MCF 10A (cell line): ENCODE results near the gene AIMP2. TPM values are rescaled to one million over a fixed set of nuclear protein-coding genes. Genes with fewer than 3 reads are reported as not detected.

Experiments used
- BruUV-seq: library from RNA; stranded (reverse); fragments of 400-500 nt; replicated peaks from 2 replicates; lab custom pipeline; 2021; lab: Mats Ljungman, UMichigan
- CTCF ChIA-PET: fragments of 300-600 bp; sonication (Branson Sonifier 250); formaldehyde crosslinking; extraction: SDS; loops from one replicate; lab custom pipeline; 2021; ENCODE audit warnings: antibody characterized with exemption, inconsistent platforms; lab: Yijun Ruan, JAX
- POLR2A ChIA-PET: fragments of 300-600, 350-650 bp; sonication (Branson Sonifier 250); formaldehyde crosslinking; extraction: SDS; loops from one replicate; lab custom pipeline; 2020; ENCODE audit warnings: antibody characterized with exemption, inconsistent platforms; lab: Yijun Ruan, JAX
- DNase-seq: peaks from one replicate; pipeline ENCODE4 v3.0.0-alpha.2; 2018; ENCODE audit not compliant: unreplicated experiment
- H3K27ac Mint-ChIP-seq: one replicate; pipeline ENCODE4 v1.8.0; 2022; ENCODE audit warnings: mild to moderate bottlenecking, low read depth, mixed read lengths; ENCODE audit not compliant: unreplicated experiment
- H3K27me3 Mint-ChIP-seq: one replicate; pipeline ENCODE4 v1.8.0; 2022; ENCODE audit warnings: mixed read lengths; ENCODE audit not compliant: insufficient read depth, unreplicated experiment
- H3K36me3 Mint-ChIP-seq: one replicate; pipeline ENCODE4 v1.8.0; 2022; ENCODE audit warnings: mild to moderate bottlenecking, moderate library complexity, mixed read lengths; ENCODE audit not compliant: insufficient read depth, unreplicated experiment
- H3K4me1 Mint-ChIP-seq: one replicate; pipeline ENCODE4 v1.8.0; 2022; ENCODE audit warnings: mixed read lengths; ENCODE audit not compliant: insufficient read depth, unreplicated experiment
- H3K4me3 Mint-ChIP-seq: one replicate; pipeline ENCODE4 v1.8.0; 2022; ENCODE audit warnings: mild to moderate bottlenecking, moderate library complexity, mixed read lengths; ENCODE audit not compliant: unreplicated experiment
- H3K9me3 Mint-ChIP-seq: one replicate; pipeline ENCODE4 v1.8.0; 2022; ENCODE audit warnings: mixed read lengths; ENCODE audit not compliant: unreplicated experiment
- CTCF ChIP-seq: fragments of 200-600 bp; IDR thresholded peaks from one replicate; pipeline ENCODE4 v1.8.0; 2022; ENCODE audit warnings: antibody characterized with exemption, mild to moderate bottlenecking; ENCODE audit not compliant: unreplicated experiment
- intact Hi-C: fragments of 100-400 bp; cut with micrococcal nuclease; formaldehyde crosslinking; loops from 2 replicates; pipeline ENCODE4 v1.14.1; 2022
- total RNA-seq: library from RNA; stranded (reverse); gene quantifications from 2 replicates; pipeline ENCODE4 v1.2.3, GENCODE V29; 2022

Gene AIMP2
- total RNA-seq, 1 experiment from 2014 or later = 113 TPM

GRCh38 chr7:6030988-6031387 is 21.9 kb downstream of the AIMP2 start, which contains the start of gene ANKRD61:
Gene ANKRD61, plus strand, starts transcription at chr7:6031376. Its CDS starts 0 bp downstream, at chr7:6031376.
- POLR2A ChIA-PET = interaction anchor here (1.7 kb wide), 1 partner anchor 15 kb away, joined by 6 read pairs; no protein-coding TSS in a partner anchor
- no peaks in the 10 kb centered on the region for H3K4me1 Mint-ChIP-seq
- no peak for TF ChIP-seq CTCF
- H3K9me3 Mint-ChIP-seq = no peaks in the 10 kb centered on the region
- no TSS peak for BruUV-seq
- H3K27me3 Mint-ChIP-seq = no peaks in the 10 kb centered on the region
- no peak within 1 kb of the TSS for H3K4me3 Mint-ChIP-seq
- intact Hi-C loops = no loop called here
- H3K36me3 Mint-ChIP-seq = peaks cover 91% of the 10 kb centered on the region
- DNase-seq = no peak
- no peak within 1 kb of the TSS for H3K27ac Mint-ChIP-seq
- CTCF ChIA-PET = no interaction called here

- Mint-ChIP-seq H3K27ac (no peak overlapping the region), H3K4me1 (no peaks in the 10 kb centered on the region), H3K4me3 (no peak overlapping the region), H3K36me3 (peaks cover 91% of the 10 kb centered on the region), H3K27me3 (no peaks in the 10 kb centered on the region), H3K9me3 (no peaks in the 10 kb centered on the region)
- no peak for TF ChIP-seq CTCF
- CTCF ChIA-PET = no interaction called here
- DNase-seq = no peak
- BruUV-seq = no TSS peak
- POLR2A ChIA-PET = interaction anchor here (1.7 kb wide), 1 partner anchor 16 kb away, joined by 6 read pairs; no protein-coding TSS in a partner anchor
- intact Hi-C loops = no loop called here
Measured at GRCh38 chr7:6031567-6031966, 22.5 kb downstream of the AIMP2 start.

GRCh38 chr7:6032167-6032566 is 23.1 kb downstream of the AIMP2 start:
- intact Hi-C loops = no loop called here
- no TSS peak for BruUV-seq
- no peak for DNase-seq
- CTCF ChIA-PET = no interaction called here
- no peaks in the 10 kb centered on the region for H3K4me1 Mint-ChIP-seq
- peaks cover 91% of the 10 kb centered on the region for H3K36me3 Mint-ChIP-seq
- no peak overlapping the region for H3K27ac Mint-ChIP-seq
- no peak overlapping the region for H3K4me3 Mint-ChIP-seq
- TF ChIP-seq CTCF = no peak
- no peaks in the 10 kb centered on the region for H3K9me3 Mint-ChIP-seq
- POLR2A ChIA-PET = no interaction called here
- no peaks in the 10 kb centered on the region for H3K27me3 Mint-ChIP-seq

GRCh38 chr7:6032641-6033040 is 23.6 kb downstream of the AIMP2 start:
- H3K27me3 Mint-ChIP-seq = no peaks in the 10 kb centered on the region
- no peaks in the 10 kb centered on the region for H3K9me3 Mint-ChIP-seq
- ChIA-PET CTCF (no interaction called here), POLR2A (no interaction called here)
- no peak overlapping the region for H3K4me3 Mint-ChIP-seq
- peaks cover 91% of the 10 kb centered on the region for H3K36me3 Mint-ChIP-seq
- TF ChIP-seq CTCF = no peak
- H3K4me1 Mint-ChIP-seq = no peaks in the 10 kb centered on the region
- no TSS peak for BruUV-seq
- DNase-seq = no peak
- intact Hi-C loops = no loop called here
- no peak overlapping the region for H3K27ac Mint-ChIP-seq
